HEK293 (cell line): Measurements from ENCODE around the gene SPINT2.

Experiments
- CTCF ChIA-PET: fragments of 350-600 bp; formaldehyde crosslinking; extraction: SDS; loops from one replicate; lab custom pipeline; 2021; ENCODE audit warnings: antibody characterized with exemption; lab: Yijun Ruan, JAX
- POLR2A ChIA-PET: fragments of 300-600 bp; formaldehyde crosslinking; extraction: SDS; loops from one replicate; lab custom pipeline; 2020; ENCODE audit warnings: antibody characterized with exemption, inconsistent platforms; lab: Yijun Ruan, JAX
- H3K27ac ChIP-seq: fragments of 200-500 bp; sonication (Bioruptor generic); 2 replicates; pipeline ENCODE4 v1.5.1; 2014; ENCODE audit warnings: low read depth, low read length, control low read depth, inconsistent platforms; ENCODE audit errors: extremely low read depth
- H3K36me3 ChIP-seq, 2 experiments: fragments of 200-500 bp in 1 of 2; sonication (Bioruptor generic) in 1 of 2; 1 replicate in 1 of 2; 2 replicates in 1 of 2; pipeline ENCODE4 v1.5.1; 2014 to 2017; ENCODE audit warnings: inconsistent platforms in 2 of 2, low read length in 2 of 2; ENCODE audit not compliant: control insufficient read depth in 2 of 2, insufficient read depth in 1 of 2
- H3K4me1 ChIP-seq: fragments of 200-500 bp; sonication (Bioruptor generic); 2 replicates; pipeline ENCODE4 v1.5.1; 2014; ENCODE audit warnings: mild to moderate bottlenecking, low read length, inconsistent platforms; ENCODE audit not compliant: control insufficient read depth, insufficient read depth
- H3K4me3 ChIP-seq: 2 replicates; pipeline ENCODE4 v1.5.1; 2011; ENCODE audit warnings: low read depth, mild to moderate bottlenecking, control low read depth, low read length, moderate library complexity
- H3K9me3 ChIP-seq: fragments of 200-500 bp; sonication (Bioruptor generic); 2 replicates; pipeline ENCODE4 v1.5.1; 2014; ENCODE audit warnings: low read depth, low read length, inconsistent platforms; ENCODE audit not compliant: control insufficient read depth, insufficient read depth
- EGR2 ChIP-seq: fragments of 450-650 bp; formaldehyde crosslinking; IDR thresholded peaks from 2 replicates; pipeline ENCODE4 v1.5.1; 2016; ENCODE audit warnings: low read depth, missing biosample characterization, missing genetic modification characterization
- GLI2 ChIP-seq: fragments of 450-650 bp; formaldehyde crosslinking; IDR thresholded peaks from 2 replicates; pipeline ENCODE4; 2017; ENCODE audit warnings: missing biosample characterization, missing genetic modification characterization, low read depth, borderline replicate concordance
- HOXC10 ChIP-seq: sonication (generic); formaldehyde crosslinking; IDR thresholded peaks from 2 replicates; pipeline ENCODE4 v1.8.1; 2023; ENCODE audit warnings: mild to moderate bottlenecking, missing genetic modification reagents
- ZNF239 ChIP-seq: fragments of 450-650 bp; formaldehyde crosslinking; IDR thresholded peaks from 2 replicates; pipeline ENCODE4 v1.5.1; 2016; ENCODE audit warnings: missing biosample characterization, missing genetic modification characterization
- ZNF529 ChIP-seq: fragments of 450-650 bp; formaldehyde crosslinking; IDR thresholded peaks from 2 replicates; pipeline ENCODE4 v1.5.1; 2017; ENCODE audit warnings: missing genetic modification characterization, missing biosample characterization; ENCODE audit not compliant: insufficient replicate concordance
- ZNF548 ChIP-seq: fragments of 450-650 bp; formaldehyde crosslinking; IDR thresholded peaks from 2 replicates; pipeline ENCODE4 v1.5.1; 2016; ENCODE audit warnings: missing biosample characterization, missing genetic modification characterization
- ZNF549 ChIP-seq: fragments of 450-650 bp; IDR thresholded peaks from 2 replicates; pipeline ENCODE4 v1.5.1; 2018; ENCODE audit warnings: missing biosample characterization, missing genetic modification characterization, mild to moderate bottlenecking, inconsistent platforms, moderate library complexity
- ZNF610 ChIP-seq: fragments of 450-650 bp; formaldehyde crosslinking; IDR thresholded peaks from 2 replicates; pipeline ENCODE4 v1.5.1; 2016; ENCODE audit warnings: missing biosample characterization, missing genetic modification characterization, borderline replicate concordance
- ZNF629 ChIP-seq: fragments of 450-650 bp; formaldehyde crosslinking; IDR thresholded peaks from 2 replicates; pipeline ENCODE4 v1.5.1; 2017; ENCODE audit warnings: missing biosample characterization, missing genetic modification characterization
- ZNF660 ChIP-seq: fragments of 450-650 bp; IDR thresholded peaks from 2 replicates; pipeline ENCODE4 v1.5.1; 2018; ENCODE audit warnings: missing biosample characterization, mild to moderate bottlenecking, missing genetic modification characterization
- ZNF768 ChIP-seq: fragments of 450-650 bp; formaldehyde crosslinking; IDR thresholded peaks from 2 replicates; pipeline ENCODE4 v1.5.1; 2018; ENCODE audit warnings: missing biosample characterization, mild to moderate bottlenecking, missing genetic modification characterization
- TF ChIP-seq, protein P1 (sequence below): fragments of 450-650 bp; formaldehyde crosslinking; IDR thresholded peaks from 2 replicates; pipeline ENCODE4 v1.5.1; 2016; ENCODE audit warnings: missing biosample characterization, missing genetic modification characterization
- TF ChIP-seq, protein P2 (sequence below): fragments of 450-650 bp; formaldehyde crosslinking; IDR thresholded peaks from 2 replicates; pipeline ENCODE4 v1.5.1; 2016; ENCODE audit warnings: missing biosample characterization, missing genetic modification characterization
- TF ChIP-seq, protein P3 (sequence below): fragments of 450-650 bp; IDR thresholded peaks from 2 replicates; pipeline ENCODE4 v1.5.1; 2018; ENCODE audit warnings: missing biosample characterization, missing genetic modification characterization
- TF ChIP-seq, protein P4 (sequence below): fragments of 450-650 bp; formaldehyde crosslinking; IDR thresholded peaks from 2 replicates; pipeline ENCODE4 v1.5.1; 2017; ENCODE audit warnings: missing biosample characterization, missing genetic modification characterization
- TF ChIP-seq, protein P5 (sequence below): fragments of 450-650 bp; formaldehyde crosslinking; IDR thresholded peaks from 2 replicates; pipeline ENCODE4 v1.5.1; 2017; ENCODE audit warnings: missing biosample characterization, missing genetic modification characterization
- TF ChIP-seq, protein P6 (sequence below): fragments of 450-650 bp; formaldehyde crosslinking; IDR thresholded peaks from 2 replicates; pipeline ENCODE4 v1.5.1; 2016; ENCODE audit warnings: missing biosample characterization, missing genetic modification characterization, low read depth

Gene SPINT2

DNA sequence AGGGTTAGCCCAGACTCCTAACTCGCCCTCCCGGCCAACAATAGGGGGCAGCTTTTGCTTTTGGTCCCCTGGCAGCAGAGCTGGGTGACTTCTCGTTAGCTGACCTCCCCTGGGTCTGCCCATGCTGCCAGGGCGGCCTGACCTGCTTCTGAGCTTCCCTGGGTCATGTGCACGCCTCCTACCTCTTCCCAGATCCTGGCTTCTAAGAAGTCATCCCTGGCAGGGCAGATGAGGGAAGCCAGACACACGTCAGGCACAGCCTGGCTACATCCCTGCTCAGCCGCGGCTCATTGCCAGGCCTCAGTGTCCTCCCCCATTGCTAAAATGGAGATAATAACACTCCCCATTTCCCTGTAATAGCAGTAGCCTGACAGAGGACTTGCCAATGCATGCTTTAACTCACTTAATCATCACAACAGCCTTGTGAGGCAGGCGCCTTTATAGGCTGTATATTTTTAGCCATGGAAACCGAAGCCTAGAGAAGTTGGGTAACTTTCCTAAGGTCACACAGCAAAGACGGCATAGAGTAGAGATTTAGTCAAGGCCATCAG lies 57.3 kb downstream of the SPINT2 start:
- Histone ChIP-seq H3K4me3 (no peak overlapping the region), H3K9me3 (no peaks in the 10 kb centered on the region)
- TF ChIP-seq ZNF239 (tag by site-specific recombination) (no peak), ZNF768 (0 out of 2 replicates have a peak, but pooled peaks have one; percentile 43)
- TF ChIP-seq, all 188 proteins: peak for 1
- Histone ChIP-seq H3K4me1 (peaks cover 8% of the 10 kb centered on the region), H3K36me3 (no peaks in the 10 kb centered on the region; a peak in 1 of 3 replicates), H3K27ac (no peak overlapping the region)
- CTCF ChIA-PET, result interaction anchor here (0.8 to 0.9 kb wide), 2 partner anchors 78 to 419 kb away, joined by 4 to 7 read pairs; no protein-coding TSS in a partner anchor
- POLR2A ChIA-PET, result interaction anchor here (1.2 kb wide), 1 partner anchor 57 kb away, joined by 5 read pairs; the partner anchor contains the start of gene SPINT2

DNA sequence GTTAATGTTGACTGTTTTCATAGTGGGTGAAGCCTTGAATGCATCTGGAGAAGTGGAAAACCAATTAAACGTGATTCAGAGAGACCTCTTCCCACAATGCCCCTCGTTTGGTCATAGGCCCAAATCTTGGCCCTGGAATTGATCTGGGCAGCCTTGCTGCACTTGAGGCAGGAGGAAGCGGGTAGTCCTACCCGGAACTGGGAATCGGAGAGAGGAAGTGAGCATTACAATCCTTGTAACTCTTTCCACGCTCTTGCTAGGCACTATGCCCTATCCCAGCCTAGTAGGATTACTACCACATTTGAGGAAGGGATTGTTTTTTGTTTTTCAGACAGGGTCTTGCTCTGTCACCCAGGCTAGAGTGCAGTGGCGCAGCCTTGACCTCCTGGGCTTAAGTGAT lies 58.9 kb downstream of the SPINT2 start:
- TF ChIP-seq EGR2 (tag by site-specific recombination) (no peak), ZNF529 (tag by site-specific recombination) (no peak), GLI2 (no peak), HOXC10 (CRISPR knock-in tag) (no peak), ZNF610 (tag by site-specific recombination) (no peak), ZNF629 (no peak), ZNF548 (tag by site-specific recombination) (no peak), ZNF660 (tag by site-specific recombination) (no peak), ZNF549 (tag by site-specific recombination) (no peak)
- TF ChIP-seq, protein P1, sequence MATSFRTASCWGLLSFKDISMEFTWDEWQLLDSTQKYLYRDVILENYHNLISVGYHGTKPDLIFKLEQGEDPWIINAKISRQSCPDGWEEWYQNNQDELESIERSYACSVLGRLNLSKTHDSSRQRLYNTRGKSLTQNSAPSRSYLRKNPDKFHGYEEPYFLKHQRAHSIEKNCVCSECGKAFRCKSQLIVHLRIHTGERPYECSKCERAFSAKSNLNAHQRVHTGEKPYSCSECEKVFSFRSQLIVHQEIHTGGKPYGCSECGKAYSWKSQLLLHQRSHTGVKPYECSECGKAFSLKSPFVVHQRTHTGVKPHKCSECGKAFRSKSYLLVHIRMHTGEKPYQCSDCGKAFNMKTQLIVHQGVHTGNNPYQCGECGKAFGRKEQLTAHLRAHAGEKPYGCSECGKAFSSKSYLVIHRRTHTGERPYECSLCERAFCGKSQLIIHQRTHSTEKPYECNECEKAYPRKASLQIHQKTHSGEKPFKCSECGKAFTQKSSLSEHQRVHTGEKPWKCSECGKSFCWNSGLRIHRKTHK (tag by site-specific recombination), result no peak
- TF ChIP-seq, protein P2, sequence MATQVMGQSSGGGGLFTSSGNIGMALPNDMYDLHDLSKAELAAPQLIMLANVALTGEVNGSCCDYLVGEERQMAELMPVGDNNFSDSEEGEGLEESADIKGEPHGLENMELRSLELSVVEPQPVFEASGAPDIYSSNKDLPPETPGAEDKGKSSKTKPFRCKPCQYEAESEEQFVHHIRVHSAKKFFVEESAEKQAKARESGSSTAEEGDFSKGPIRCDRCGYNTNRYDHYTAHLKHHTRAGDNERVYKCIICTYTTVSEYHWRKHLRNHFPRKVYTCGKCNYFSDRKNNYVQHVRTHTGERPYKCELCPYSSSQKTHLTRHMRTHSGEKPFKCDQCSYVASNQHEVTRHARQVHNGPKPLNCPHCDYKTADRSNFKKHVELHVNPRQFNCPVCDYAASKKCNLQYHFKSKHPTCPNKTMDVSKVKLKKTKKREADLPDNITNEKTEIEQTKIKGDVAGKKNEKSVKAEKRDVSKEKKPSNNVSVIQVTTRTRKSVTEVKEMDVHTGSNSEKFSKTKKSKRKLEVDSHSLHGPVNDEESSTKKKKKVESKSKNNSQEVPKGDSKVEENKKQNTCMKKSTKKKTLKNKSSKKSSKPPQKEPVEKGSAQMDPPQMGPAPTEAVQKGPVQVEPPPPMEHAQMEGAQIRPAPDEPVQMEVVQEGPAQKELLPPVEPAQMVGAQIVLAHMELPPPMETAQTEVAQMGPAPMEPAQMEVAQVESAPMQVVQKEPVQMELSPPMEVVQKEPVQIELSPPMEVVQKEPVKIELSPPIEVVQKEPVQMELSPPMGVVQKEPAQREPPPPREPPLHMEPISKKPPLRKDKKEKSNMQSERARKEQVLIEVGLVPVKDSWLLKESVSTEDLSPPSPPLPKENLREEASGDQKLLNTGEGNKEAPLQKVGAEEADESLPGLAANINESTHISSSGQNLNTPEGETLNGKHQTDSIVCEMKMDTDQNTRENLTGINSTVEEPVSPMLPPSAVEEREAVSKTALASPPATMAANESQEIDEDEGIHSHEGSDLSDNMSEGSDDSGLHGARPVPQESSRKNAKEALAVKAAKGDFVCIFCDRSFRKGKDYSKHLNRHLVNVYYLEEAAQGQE (tag by site-specific recombination), result no peak
- TF ChIP-seq, protein P3, sequence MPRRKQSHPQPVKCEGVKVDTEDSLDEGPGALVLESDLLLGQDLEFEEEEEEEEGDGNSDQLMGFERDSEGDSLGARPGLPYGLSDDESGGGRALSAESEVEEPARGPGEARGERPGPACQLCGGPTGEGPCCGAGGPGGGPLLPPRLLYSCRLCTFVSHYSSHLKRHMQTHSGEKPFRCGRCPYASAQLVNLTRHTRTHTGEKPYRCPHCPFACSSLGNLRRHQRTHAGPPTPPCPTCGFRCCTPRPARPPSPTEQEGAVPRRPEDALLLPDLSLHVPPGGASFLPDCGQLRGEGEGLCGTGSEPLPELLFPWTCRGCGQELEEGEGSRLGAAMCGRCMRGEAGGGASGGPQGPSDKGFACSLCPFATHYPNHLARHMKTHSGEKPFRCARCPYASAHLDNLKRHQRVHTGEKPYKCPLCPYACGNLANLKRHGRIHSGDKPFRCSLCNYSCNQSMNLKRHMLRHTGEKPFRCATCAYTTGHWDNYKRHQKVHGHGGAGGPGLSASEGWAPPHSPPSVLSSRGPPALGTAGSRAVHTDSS (tag by site-specific recombination), result no peak
- TF ChIP-seq, protein P4, sequence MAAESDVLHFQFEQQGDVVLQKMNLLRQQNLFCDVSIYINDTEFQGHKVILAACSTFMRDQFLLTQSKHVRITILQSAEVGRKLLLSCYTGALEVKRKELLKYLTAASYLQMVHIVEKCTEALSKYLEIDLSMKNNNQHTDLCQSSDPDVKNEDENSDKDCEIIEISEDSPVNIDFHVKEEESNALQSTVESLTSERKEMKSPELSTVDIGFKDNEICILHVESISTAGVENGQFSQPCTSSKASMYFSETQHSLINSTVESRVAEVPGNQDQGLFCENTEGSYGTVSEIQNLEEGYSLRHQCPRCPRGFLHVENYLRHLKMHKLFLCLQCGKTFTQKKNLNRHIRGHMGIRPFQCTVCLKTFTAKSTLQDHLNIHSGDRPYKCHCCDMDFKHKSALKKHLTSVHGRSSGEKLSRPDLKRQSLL (tag by site-specific recombination), result no peak
- TF ChIP-seq, protein P5, sequence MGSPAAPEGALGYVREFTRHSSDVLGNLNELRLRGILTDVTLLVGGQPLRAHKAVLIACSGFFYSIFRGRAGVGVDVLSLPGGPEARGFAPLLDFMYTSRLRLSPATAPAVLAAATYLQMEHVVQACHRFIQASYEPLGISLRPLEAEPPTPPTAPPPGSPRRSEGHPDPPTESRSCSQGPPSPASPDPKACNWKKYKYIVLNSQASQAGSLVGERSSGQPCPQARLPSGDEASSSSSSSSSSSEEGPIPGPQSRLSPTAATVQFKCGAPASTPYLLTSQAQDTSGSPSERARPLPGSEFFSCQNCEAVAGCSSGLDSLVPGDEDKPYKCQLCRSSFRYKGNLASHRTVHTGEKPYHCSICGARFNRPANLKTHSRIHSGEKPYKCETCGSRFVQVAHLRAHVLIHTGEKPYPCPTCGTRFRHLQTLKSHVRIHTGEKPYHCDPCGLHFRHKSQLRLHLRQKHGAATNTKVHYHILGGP (tag by site-specific recombination), result no peak
- TF ChIP-seq, protein P6, sequence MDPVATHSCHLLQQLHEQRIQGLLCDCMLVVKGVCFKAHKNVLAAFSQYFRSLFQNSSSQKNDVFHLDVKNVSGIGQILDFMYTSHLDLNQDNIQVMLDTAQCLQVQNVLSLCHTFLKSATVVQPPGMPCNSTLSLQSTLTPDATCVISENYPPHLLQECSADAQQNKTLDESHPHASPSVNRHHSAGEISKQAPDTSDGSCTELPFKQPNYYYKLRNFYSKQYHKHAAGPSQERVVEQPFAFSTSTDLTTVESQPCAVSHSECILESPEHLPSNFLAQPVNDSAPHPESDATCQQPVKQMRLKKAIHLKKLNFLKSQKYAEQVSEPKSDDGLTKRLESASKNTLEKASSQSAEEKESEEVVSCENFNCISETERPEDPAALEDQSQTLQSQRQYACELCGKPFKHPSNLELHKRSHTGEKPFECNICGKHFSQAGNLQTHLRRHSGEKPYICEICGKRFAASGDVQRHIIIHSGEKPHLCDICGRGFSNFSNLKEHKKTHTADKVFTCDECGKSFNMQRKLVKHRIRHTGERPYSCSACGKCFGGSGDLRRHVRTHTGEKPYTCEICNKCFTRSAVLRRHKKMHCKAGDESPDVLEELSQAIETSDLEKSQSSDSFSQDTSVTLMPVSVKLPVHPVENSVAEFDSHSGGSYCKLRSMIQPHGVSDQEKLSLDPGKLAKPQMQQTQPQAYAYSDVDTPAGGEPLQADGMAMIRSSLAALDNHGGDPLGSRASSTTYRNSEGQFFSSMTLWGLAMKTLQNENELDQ (tag by site-specific recombination), result no peak
- Histone ChIP-seq H3K4me1 (peaks cover 8% of the 10 kb centered on the region), H3K4me3 (no peak overlapping the region), H3K36me3 (no peaks in the 10 kb centered on the region; a peak in 1 of 3 replicates), H3K27ac (no peak overlapping the region), H3K9me3 (no peaks in the 10 kb centered on the region)
- ChIA-PET POLR2A (no interaction called here), CTCF (no interaction called here)
